Right atrium auricular region (tissue), 2 donors: ENCODE measurements around the gene GAD1. TPM values are rescaled to one million over a fixed set of nuclear protein-coding genes. Genes with fewer than 3 reads are reported as not detected.

Source experiments
- DNase-seq: peaks from one replicate; pipeline ENCODE4 v3.0.0-alpha.2; 2019; ENCODE audit warnings: low spot score
- H3K27ac ChIP-seq, 2 donors: fragments of 200-600 bp; sonication (generic); 1 replicate in 1 of 2; 2 replicates in 1 of 2; pipeline ENCODE4 v1.5.1; 2016 to 2019
- H3K27me3 ChIP-seq, 2 donors: fragments of 200-600 bp; sonication (generic); one replicate each; pipeline versions ENCODE4 v1.5.1 to v1.6.0; 2017 to 2019
- H3K36me3 ChIP-seq: fragments of 200-600 bp; sonication (generic); one replicate; pipeline ENCODE4 v1.5.1; 2016
- H3K4me1 ChIP-seq, 2 donors: fragments of 200-600 bp; sonication (generic); one replicate each; pipeline versions ENCODE4 v1.5.1 to v1.6.0; 2017 to 2019
- H3K4me3 ChIP-seq, 2 donors: fragments of 200-600 bp; sonication (generic); 1 replicate in 1 of 2; 2 replicates in 1 of 2; pipeline ENCODE4 v1.5.1; 2017 to 2019; ENCODE audit warnings: mild to moderate bottlenecking in 1 of 2, moderate library complexity in 1 of 2
- H3K9me3 ChIP-seq, 2 donors: fragments of 200-600 bp; sonication (generic); one replicate each; pipeline ENCODE4 v1.5.1; 2019
- CTCF ChIP-seq, 2 donors: fragments of 200-600 bp; sonication (generic); IDR thresholded peaks; one replicate each; pipeline ENCODE4 v1.5.1; 2019; ENCODE audit warnings: antibody characterized with exemption in 2 of 2
- total RNA-seq, 2 donors: library from RNA; depleted of rRNA; stranded (reverse); fragments of >200 nt; gene quantifications; one replicate each; pipeline ENCODE4 v1.1.0, GENCODE V29; 2016

GAD1 gene
- total RNA-seq, 2 donors from 2014 or later: not detected

GRCh38 chr2:170815311-170815710 lies 1.4 kb upstream of the GAD1 start:
- H3K4me1 ChIP-seq: peaks cover 0 to 57% of the 10 kb centered on the region in 2 donors
- DNase-seq: no peak

GRCh38 chr2:170815746-170816503 lies 762 bp upstream of the GAD1 start:
- Histone ChIP-seq H3K27me3 (peaks cover 44 to 74% of the 10 kb centered on the region in 2 donors), H3K4me1 (peaks cover 0 to 63% of the 10 kb centered on the region in 2 donors), H3K36me3 (no peaks in the 10 kb centered on the region), H3K27ac (no peak overlapping the region), H3K9me3 (no peaks in the 10 kb centered on the region), H3K4me3 (peak overlapping the region in 1 of 2 donors; percentile 42)
- TF ChIP-seq CTCF (IDR thresholded peaks at IDR 0.05): peak; percentile 63 to 87
- no peak for DNase-seq

More at GRCh38 chr2:170815311-170815710, 1.4 kb upstream of the GAD1 start:
- no peaks in the 10 kb centered on the region for H3K36me3 ChIP-seq
- H3K4me3 ChIP-seq: peak overlapping the region in 1 of 2 donors; percentile 42
- H3K27me3 ChIP-seq: peaks cover 38 to 68% of the 10 kb centered on the region in 2 donors
- TF ChIP-seq CTCF (IDR thresholded peaks at IDR 0.05): no peak
- H3K27ac ChIP-seq: no peak overlapping the region
- H3K9me3 ChIP-seq: no peaks in the 10 kb centered on the region

- no peaks in the 10 kb centered on the region for H3K36me3 ChIP-seq
- H3K4me1 ChIP-seq: peaks cover 0 to 77% of the 10 kb centered on the region in 2 donors
- H3K9me3 ChIP-seq: no peaks in the 10 kb centered on the region
- no peak for TF ChIP-seq CTCF (IDR thresholded peaks at IDR 0.05)
- peak overlapping the region; percentile 29 to 42 for H3K4me3 ChIP-seq
- H3K27me3 ChIP-seq: peaks cover 57 to 89% of the 10 kb centered on the region in 2 donors
- no peak for DNase-seq
- no peak overlapping the region for H3K27ac ChIP-seq
Measured at GRCh38 chr2:170817093-170818035, 677 bp downstream of the GAD1 start.

- Histone ChIP-seq H3K9me3 (no peaks in the 10 kb centered on the region), H3K4me3 (peak overlapping the region in 1 of 2 donors; percentile 42), H3K36me3 (no peaks in the 10 kb centered on the region), H3K27me3 (peaks cover 53 to 96% of the 10 kb centered on the region in 2 donors), H3K27ac (no peak overlapping the region), H3K4me1 (peaks cover 0 to 83% of the 10 kb centered on the region in 2 donors)
- no peak for DNase-seq
- no peak for TF ChIP-seq CTCF (IDR thresholded peaks at IDR 0.05)
Measured at GRCh38 chr2:170818036-170818751, 1.5 kb downstream of the GAD1 start.

- no peaks in the 10 kb centered on the region for H3K9me3 ChIP-seq
- peaks cover 0 to 83% of the 10 kb centered on the region in 2 donors for H3K4me1 ChIP-seq
- DNase-seq: no peak
- H3K27me3 ChIP-seq: peaks cover 54 to 95% of the 10 kb centered on the region in 2 donors
- no peak overlapping the region for H3K27ac ChIP-seq
- H3K4me3 ChIP-seq: no peak overlapping the region
- no peak for TF ChIP-seq CTCF (IDR thresholded peaks at IDR 0.05)
- H3K36me3 ChIP-seq: no peaks in the 10 kb centered on the region
Measured at GRCh38 chr2:170818752-170819470, 2.2 kb downstream of the GAD1 start.
